Neuronal stem cell (in vitro differentiated cells): Measurements from ENCODE around the gene C9.

Source experiments
- DNase-seq: peaks from one replicate; pipeline ENCODE4 v3.0.0-alpha.2; 2013; ENCODE audit warnings: low spot score
- H2AFZ ChIP-seq: one replicate; pipeline ENCODE4 v1.6.1; 2013; ENCODE audit warnings: mild to moderate bottlenecking, low read length, inconsistent platforms
- H2AK5ac ChIP-seq: 2 replicates; pipeline ENCODE4 v1.6.1; 2013; ENCODE audit warnings: low read depth, mild to moderate bottlenecking, inconsistent platforms, low read length, moderate library complexity, mixed read lengths
- H2BK120ac ChIP-seq: 2 replicates; pipeline ENCODE4 v1.6.1; 2013; ENCODE audit warnings: low read depth, mild to moderate bottlenecking, inconsistent platforms, low read length, moderate library complexity, mixed read lengths
- H2BK12ac ChIP-seq: one replicate; pipeline ENCODE4 v1.6.1; 2013; ENCODE audit warnings: low read length, inconsistent platforms
- H2BK15ac ChIP-seq: 2 replicates; pipeline ENCODE4 v1.6.1; 2013; ENCODE audit warnings: mild to moderate bottlenecking, low read length, inconsistent platforms, mixed read lengths
- H2BK5ac ChIP-seq: one replicate; pipeline ENCODE4 v1.6.1; 2013; ENCODE audit warnings: inconsistent platforms, mild to moderate bottlenecking, low read length, moderate library complexity
- H3K14ac ChIP-seq: one replicate; pipeline ENCODE4 v1.6.1; 2013; ENCODE audit warnings: low read length, inconsistent platforms
- H3K18ac ChIP-seq: 2 replicates; pipeline ENCODE4 v1.6.1; 2013; ENCODE audit warnings: low read length, inconsistent platforms
- H3K23ac ChIP-seq: 2 replicates; pipeline ENCODE4 v1.6.1; 2013; ENCODE audit warnings: low read depth, mild to moderate bottlenecking, mixed read lengths, low read length, inconsistent platforms; ENCODE audit not compliant: poor library complexity
- H3K27ac ChIP-seq: replicated peaks from 3 replicates; pipeline ENCODE4 v1.5.1; 2013; ENCODE audit warnings: low read length, inconsistent platforms
- H3K27me3 ChIP-seq, 3 experiments: 2 replicates each; pipeline ENCODE4 v1.6.1; 2013; ENCODE audit warnings: low read length in 3 of 3, mild to moderate bottlenecking in 2 of 3, inconsistent platforms in 1 of 3, low read depth in 1 of 3, mixed read lengths in 1 of 3, moderate library complexity in 1 of 3; ENCODE audit not compliant: control insufficient read depth in 3 of 3, insufficient read depth in 3 of 3
- H3K36me3 ChIP-seq, 2 donors: replicated peaks in 1 of 2; 2 replicates each; pipeline ENCODE4 v1.6.1; 2013; ENCODE audit warnings: low read length in 2 of 2; ENCODE audit not compliant: control insufficient read depth in 2 of 2, insufficient read depth in 2 of 2
- H3K4ac ChIP-seq: 2 replicates; pipeline ENCODE4 v1.6.1; 2013; ENCODE audit warnings: inconsistent platforms, mild to moderate bottlenecking, low read length, moderate library complexity
- H3K4me1 ChIP-seq, 2 donors: 1 replicate in 1 of 2; 2 replicates in 1 of 2; pipeline ENCODE4 v1.6.1; 2013; ENCODE audit warnings: low read length in 2 of 2, low read depth in 1 of 2; ENCODE audit not compliant: control insufficient read depth in 2 of 2, insufficient read depth in 1 of 2
- H3K4me2 ChIP-seq: one replicate; pipeline ENCODE4 v1.6.1; 2013; ENCODE audit warnings: mild to moderate bottlenecking, low read length, inconsistent platforms; ENCODE audit not compliant: insufficient read depth, poor library complexity, severe bottlenecking
- H3K4me3 ChIP-seq, 2 donors: 2 replicates each; pipeline ENCODE4 v1.5.1; 2013; ENCODE audit warnings: low read length in 2 of 2, mild to moderate bottlenecking in 2 of 2, inconsistent platforms in 1 of 2, moderate library complexity in 1 of 2
- H3K79me1 ChIP-seq: one replicate; pipeline ENCODE4 v1.6.1; 2013; ENCODE audit warnings: low read depth, mild to moderate bottlenecking, inconsistent platforms, low read length, moderate library complexity
- H3K9ac ChIP-seq: one replicate; pipeline ENCODE4 v1.6.1; 2013; ENCODE audit warnings: mild to moderate bottlenecking, low read depth, low read length, inconsistent platforms; ENCODE audit not compliant: poor library complexity
- H3K9me3 ChIP-seq, 2 donors: replicated peaks in 1 of 2; 2 replicates each; pipeline versions ENCODE3 to v1.6.1; 2013; ENCODE audit warnings: low read length in 2 of 2, mild to moderate bottlenecking in 2 of 2, inconsistent platforms in 1 of 2, low read depth in 1 of 2, mixed read lengths in 1 of 2, moderate library complexity in 1 of 2; ENCODE audit not compliant: control insufficient read depth in 2 of 2, insufficient read depth in 1 of 2
- H4K8ac ChIP-seq: one replicate; pipeline ENCODE4 v1.6.1; 2013; ENCODE audit warnings: low read depth, mild to moderate bottlenecking, inconsistent platforms, low read length, moderate library complexity
- H4K91ac ChIP-seq: one replicate; pipeline ENCODE4 v1.6.1; 2013; ENCODE audit warnings: low read length, low read depth, mild to moderate bottlenecking, inconsistent platforms; ENCODE audit not compliant: poor library complexity
- WGBS, 2 donors: extraction: QIAGEN DNeasy Blood & Tissue Kit; methylation state at CpG; one replicate each; pipeline ENCODE4 v1.1.7; 2013; ENCODE audit warnings: missing lambda C conversion rate in 2 of 2, mixed read lengths in 1 of 2; ENCODE audit not compliant: insufficient read length in 2 of 2, insufficient replicate concordance in 1 of 2; ENCODE audit errors: extremely low coverage in 2 of 2; 5-methylcytosine and 5-hydroxymethylcytosine counted together

The C9 gene

DNA sequence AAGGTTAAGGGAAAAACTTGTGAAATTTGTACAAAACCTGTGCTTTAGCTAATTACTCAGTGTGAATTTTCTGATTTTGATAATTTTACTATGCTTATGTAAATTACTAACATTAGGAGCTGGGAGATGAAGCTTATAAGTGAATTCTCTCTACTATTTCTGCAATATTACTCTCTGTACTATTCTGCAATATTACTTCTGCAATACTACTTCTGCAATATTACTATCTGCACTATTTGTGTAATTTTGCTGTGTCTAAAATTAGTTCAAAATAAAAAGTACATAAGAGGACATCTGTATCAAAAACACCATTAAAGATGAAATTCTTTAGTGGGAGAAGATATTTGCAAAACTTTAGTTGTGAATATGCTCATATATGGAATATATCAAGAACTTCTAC is 62.9 kb downstream of the C9 start:
- Histone ChIP-seq H3K23ac (no peak overlapping the region), H2BK15ac (no peak overlapping the region), H2BK5ac (no peak overlapping the region)

DNA sequence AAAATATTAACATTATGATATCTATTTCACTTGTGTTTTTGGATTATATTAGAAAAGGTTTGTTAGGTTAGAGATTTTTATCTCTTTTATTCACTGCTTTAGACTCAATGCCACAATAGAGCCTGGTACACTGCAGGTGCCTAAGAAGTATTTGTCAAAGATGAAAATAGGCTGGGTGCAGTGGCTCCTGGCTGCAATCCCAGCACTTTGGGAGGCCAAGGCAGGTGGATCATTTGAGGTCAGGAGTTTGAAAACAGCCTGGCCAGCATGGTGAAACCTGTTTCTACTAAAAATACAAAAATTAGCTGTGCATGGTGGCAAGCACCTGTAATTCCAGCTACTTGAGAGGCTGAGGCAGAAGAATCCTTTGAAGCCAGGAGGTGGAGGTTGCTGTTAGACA is 64.3 kb downstream of the C9 start:
- Histone ChIP-seq H3K27me3 (no peaks in the 10 kb centered on the region), H3K36me3 (no peaks in the 10 kb centered on the region), H3K23ac (no peak overlapping the region), H3K4ac (no peak overlapping the region), H2BK120ac (no peak overlapping the region), H2BK12ac (no peak overlapping the region), H2BK15ac (no peak overlapping the region), H4K8ac (no peak overlapping the region), H3K4me2 (no peak overlapping the region), H2AK5ac (no peak overlapping the region), H2AFZ (no peak overlapping the region), H3K79me1 (no peaks in the 10 kb centered on the region), H3K9ac (no peak overlapping the region), H3K14ac (no peak overlapping the region), H2BK5ac (no peak overlapping the region), H3K9me3 (no peaks in the 10 kb centered on the region), H3K4me1 (no peaks in the 10 kb centered on the region), H3K18ac (no peak overlapping the region), H4K91ac (no peak overlapping the region), H3K4me3 (no peak overlapping the region), H3K27ac (no peak overlapping the region)
- DNase-seq = no peak

More for the DNA sequence above, 62.9 kb downstream of the C9 start:
- no peak overlapping the region for H2BK120ac ChIP-seq
- no peaks in the 10 kb centered on the region for H3K9me3 ChIP-seq
- H3K4me1 ChIP-seq = no peaks in the 10 kb centered on the region
- H3K4me2 ChIP-seq = no peak overlapping the region
- H3K18ac ChIP-seq = no peak overlapping the region
- H2AK5ac ChIP-seq = no peak overlapping the region
- no peaks in the 10 kb centered on the region for H3K79me1 ChIP-seq
- H3K4me3 ChIP-seq = no peak overlapping the region
- no peak for DNase-seq
- no peak overlapping the region for H3K27ac ChIP-seq
- no peaks in the 10 kb centered on the region for H3K27me3 ChIP-seq
- H2AFZ ChIP-seq = no peak overlapping the region
- H2BK12ac ChIP-seq = no peak overlapping the region
- H4K91ac ChIP-seq = no peak overlapping the region
- no peak overlapping the region for H3K9ac ChIP-seq
- H4K8ac ChIP-seq = no peak overlapping the region
- H3K36me3 ChIP-seq = no peaks in the 10 kb centered on the region
- H3K14ac ChIP-seq = no peak overlapping the region
- no peak overlapping the region for H3K4ac ChIP-seq

DNA sequence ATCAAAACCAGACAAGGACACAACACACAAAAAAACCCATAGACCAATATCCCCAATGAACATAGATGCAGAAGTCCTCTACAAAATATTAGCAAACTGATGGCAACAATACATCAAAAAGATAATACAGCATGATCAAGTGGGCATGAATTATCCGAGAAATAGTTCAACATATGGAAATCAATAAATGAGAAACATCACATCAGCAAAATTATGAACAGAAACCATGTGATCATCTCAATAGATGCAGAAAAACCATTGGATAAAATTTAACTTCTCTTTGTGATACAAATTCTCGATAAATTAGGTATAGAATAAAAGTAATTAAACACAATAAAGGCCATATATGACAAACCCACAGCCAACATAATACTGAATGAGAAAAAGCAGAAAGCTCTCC is 69.6 kb downstream of the C9 start:
- WGBS, 2 donors = no CpG with 5 or more reads among the region's 2 CpGs
- Histone ChIP-seq H3K18ac (no peak overlapping the region), H2BK15ac (no peak overlapping the region), H3K36me3 (no peaks in the 10 kb centered on the region), H2AK5ac (no peak overlapping the region), H4K8ac (no peak overlapping the region), H3K9me3 (no peaks in the 10 kb centered on the region), H3K4me2 (no peak overlapping the region), H2AFZ (no peak overlapping the region), H2BK120ac (no peak overlapping the region), H3K4ac (no peak overlapping the region), H3K27ac (no peak overlapping the region), H3K27me3 (no peaks in the 10 kb centered on the region), H3K14ac (no peak overlapping the region), H2BK12ac (no peak overlapping the region), H3K4me3 (no peak overlapping the region), H3K4me1 (no peaks in the 10 kb centered on the region), H4K91ac (no peak overlapping the region), H3K9ac (no peak overlapping the region), H2BK5ac (no peak overlapping the region), H3K23ac (no peak overlapping the region), H3K79me1 (no peaks in the 10 kb centered on the region)
- DNase-seq = no peak

DNA sequence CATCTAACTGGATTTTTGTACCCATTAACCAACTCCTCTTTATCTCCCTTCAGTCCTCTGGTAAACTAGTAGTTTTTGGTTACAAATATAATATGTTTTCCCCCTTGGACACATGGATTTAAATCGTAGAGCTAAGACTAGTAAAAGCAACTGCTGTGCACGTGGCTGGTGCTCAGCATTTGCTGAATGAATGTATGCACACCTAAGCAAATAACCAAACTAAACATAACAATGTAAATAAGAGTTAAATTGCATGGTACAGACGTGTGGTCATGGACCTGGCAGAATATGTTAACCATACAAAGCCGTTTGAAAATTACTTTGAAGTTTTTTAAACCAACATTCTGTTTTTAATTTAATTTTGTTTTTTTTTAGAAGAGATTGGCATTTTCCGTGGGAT is 79.7 kb downstream of the C9 start:
- Histone ChIP-seq H2AFZ (no peak overlapping the region), H2BK15ac (no peak overlapping the region), H3K4ac (no peak overlapping the region), H3K27ac (no peak overlapping the region), H4K8ac (no peak overlapping the region), H4K91ac (no peak overlapping the region), H3K79me1 (no peaks in the 10 kb centered on the region), H3K23ac (no peak overlapping the region), H2AK5ac (no peak overlapping the region), H3K14ac (no peak overlapping the region), H3K9ac (no peak overlapping the region), H3K9me3 (no peaks in the 10 kb centered on the region), H2BK12ac (no peak overlapping the region), H3K4me1 (no peaks in the 10 kb centered on the region), H2BK120ac (no peak overlapping the region), H2BK5ac (no peak overlapping the region), H3K4me3 (no peak overlapping the region), H3K27me3 (no peaks in the 10 kb centered on the region), H3K18ac (no peak overlapping the region), H3K4me2 (no peak overlapping the region), H3K36me3 (no peaks in the 10 kb centered on the region)
- no peak for DNase-seq
- no CpG with 5 or more reads among the region's 5 CpGs for WGBS, 2 donors
